Putamen (tissue), 1 donor: Measurements from ENCODE around the gene BBC3.
A peak's percentile ranks its signal among the peaks of the same experiment; 100 is the strongest.
"Not testable (repeated sequence)": the region's sequence is repeated elsewhere in the genome, so short reads cannot be mapped to it uniquely, and the experiment has no call there.

Experiments
- DNase-seq: peaks from one replicate; pipeline ENCODE4 v3.0.0-alpha.2; 2016; ENCODE audit warnings: low spot score

The BBC3 gene

DNA sequence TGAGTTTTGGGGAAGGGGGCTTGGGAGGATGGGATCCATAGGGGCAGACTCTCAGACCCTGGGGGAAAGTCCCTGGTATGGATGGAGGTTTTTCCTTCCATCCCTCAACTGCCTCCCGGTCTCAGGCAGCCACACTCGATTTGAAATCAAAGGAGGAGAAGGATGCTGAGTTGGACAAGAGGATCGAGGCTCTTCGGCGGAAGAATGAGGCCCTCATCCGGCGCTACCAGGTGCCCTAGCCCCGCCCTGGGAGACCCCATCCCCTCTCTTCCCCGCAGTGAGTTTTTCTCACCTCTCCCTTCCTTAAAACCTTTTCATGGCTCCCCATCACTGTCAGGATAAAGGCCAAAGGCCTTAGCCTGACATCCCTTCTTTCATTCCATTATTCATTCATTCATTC is 27.4 kb upstream of the BBC3 start:
- no peak for DNase-seq

GRCh38 chr19:47257411-47258169 is 26.6 kb upstream of the BBC3 start:
- no peak for DNase-seq

DNA sequence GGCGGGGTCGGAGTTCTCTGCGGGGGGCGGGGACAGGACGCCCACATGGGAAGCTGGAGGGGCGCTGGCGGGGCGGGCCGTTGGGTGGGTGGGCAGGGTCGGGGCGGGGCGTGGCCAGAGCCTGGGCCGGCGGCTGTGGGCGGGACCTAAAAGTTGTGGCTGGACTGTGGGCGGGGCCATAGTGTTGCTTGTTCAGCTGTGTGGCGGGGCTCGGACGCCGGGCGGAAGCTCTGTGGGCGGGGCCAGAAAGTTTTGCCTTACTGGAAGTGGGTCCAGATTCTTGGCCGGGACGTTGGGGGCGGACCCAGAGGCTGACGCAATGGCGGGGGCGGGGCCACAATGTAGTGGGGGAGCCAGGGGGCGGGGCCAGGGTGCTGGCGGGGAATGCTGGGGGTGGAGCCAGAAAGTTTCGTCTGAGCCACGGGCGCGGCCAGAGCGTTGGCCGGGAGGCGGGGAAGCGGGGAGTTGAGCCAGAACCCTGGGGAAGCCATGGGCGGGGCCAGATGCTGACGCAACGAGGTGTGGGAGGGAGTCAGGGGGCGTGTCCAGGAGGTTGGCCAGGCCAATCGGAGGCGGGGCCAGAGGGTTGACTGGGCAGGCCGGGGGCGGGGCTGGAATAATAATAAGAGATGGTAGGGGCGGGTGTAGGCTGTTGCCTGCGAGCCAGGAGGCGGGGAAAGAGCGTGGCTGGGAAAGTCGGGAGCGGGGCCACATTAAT is 25.9 kb upstream of the BBC3 start:
- peak; percentile 98 for DNase-seq

DNA sequence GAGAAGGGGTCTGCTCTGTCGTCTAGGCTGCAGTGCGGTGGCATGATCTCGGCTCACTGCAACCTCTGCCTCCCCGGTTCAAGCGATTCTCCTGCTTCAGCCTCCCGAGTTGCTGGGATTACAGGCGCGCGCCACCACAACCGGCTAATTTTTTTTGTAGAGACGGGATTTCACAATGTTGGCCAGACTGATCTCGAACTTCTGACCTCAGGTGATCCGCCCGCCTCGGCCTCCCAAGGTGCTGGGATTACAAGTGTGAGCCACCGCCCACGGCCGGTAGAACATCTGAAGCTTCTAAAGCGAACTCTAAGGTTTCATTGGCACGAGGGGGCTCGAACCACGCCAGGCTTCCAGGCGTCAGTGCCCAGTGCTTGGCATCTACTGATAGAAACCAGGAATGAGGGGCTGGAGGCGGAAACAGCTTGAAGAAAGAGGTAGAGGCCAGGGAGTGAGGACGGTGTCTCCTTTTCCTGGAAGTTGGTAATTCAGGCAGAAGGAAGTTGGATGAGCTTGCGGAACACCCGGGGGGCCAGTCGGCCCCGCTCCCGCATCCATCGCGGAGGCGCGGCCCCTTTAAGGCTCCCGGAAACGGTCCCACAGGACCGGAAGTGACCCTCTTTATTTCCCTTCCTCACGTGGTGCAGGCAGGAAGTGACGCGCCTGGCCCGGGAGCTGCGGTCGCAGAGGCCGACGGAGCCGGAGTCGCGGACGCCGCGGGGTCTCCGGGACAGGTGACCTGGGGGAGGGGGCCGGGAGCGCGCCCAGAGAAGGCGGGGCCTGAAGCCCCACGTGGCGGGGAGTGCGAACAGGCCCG is 25.1 kb upstream of the BBC3 start, which contains the start of gene CCDC9:
CCDC9 (plus strand) TSS at position 647 of the 814 bp plus-strand sequence. CDS start 1,876 bp downstream, outside the sequence.
- DNase-seq: peak; percentile 96

DNA sequence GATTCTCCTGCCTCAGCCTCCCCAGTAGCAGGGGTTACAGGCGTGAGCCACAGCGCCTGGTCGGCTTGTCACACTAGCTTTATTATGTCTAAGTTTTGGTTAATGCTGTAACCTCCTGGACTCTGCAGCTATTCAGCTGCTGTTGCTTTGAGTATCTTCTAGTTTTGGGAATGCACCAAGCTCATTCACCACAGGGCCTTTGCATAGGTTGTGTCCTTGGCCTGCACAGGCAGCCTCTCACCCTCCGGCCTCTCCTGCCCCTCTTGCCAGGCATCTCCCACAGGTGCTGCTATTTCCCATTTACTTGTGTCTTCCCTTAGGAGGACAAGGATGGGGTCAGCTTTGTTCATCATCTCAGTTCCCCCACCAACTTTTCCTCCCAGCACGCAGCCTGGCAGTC is 23.0 kb upstream of the BBC3 start:
- DNase-seq: no peak

GRCh38 chr19:47253467-47253881 is 22.5 kb upstream of the BBC3 start:
- no peak for DNase-seq

- not testable (repeated sequence) for DNase-seq
Measured at GRCh38 chr19:47253016-47253415, 22.0 kb upstream of the BBC3 start.

DNA sequence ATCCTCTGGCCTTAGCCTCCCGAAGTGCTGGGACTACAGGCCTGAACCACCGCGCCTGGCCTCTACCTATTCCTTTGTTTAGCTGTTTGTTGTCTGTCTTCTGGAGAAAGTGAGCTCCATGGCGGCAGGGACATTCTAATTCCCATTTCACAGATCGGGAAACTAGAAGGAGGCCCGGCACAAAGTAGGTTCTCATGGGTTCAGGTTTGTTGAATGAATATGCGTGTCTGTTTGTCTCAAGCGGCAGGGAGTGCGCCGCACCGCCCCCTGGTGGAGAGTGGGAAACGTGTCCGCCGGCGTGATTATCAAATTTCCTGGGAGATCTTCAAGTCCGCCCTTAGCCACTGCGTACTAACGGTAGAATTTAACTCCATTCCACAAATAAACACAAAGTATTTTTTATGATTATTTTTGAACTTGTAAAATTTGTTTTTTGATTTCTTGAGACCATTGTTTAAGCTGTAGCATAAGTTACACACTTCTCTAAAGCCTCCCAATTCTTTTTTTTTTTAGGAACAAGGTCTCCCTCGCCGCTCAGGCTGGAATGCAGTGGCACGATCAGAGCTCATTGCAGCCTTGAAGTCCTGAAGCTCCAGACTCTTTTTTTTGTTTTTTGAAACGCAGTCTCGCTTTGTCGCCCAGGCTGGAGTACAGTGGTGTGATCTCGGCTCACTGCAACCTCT is 16.4 kb upstream of the BBC3 start:
- DNase-seq: no peak

GRCh38 chr19:47243776-47244547 is 13.0 kb upstream of the BBC3 start:
- no peak for DNase-seq

DNA sequence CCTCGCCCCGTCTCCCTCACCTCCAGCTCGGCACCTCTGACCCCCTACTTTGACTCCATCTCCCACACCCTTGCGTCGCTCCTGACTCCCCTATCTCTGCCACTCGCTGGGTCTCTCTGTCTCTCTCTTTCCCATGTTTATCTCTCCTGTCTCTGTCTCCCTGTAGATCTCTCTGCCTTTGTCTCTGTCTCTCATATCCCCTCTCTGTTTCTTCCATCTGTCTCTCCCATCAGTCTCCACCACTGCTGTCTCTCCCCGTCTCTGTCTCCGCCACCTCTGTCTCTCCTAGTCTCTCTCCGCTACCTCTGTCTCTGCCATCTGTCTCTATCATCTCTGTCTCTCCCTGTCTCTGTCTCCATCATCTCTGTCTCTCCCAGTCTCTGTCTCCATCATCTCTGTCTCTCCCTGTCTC is 12.4 kb upstream of the BBC3 start:
- DNase-seq: no peak

- DNase-seq: no peak
Measured at GRCh38 chr19:47241919-47242577, 11.0 kb upstream of the BBC3 start.

GRCh38 chr19:47240996-47241918 is 10.3 kb upstream of the BBC3 start:
- DNase-seq: no peak

- DNase-seq: no peak
Measured at GRCh38 chr19:47240556-47240955, 9.6 kb upstream of the BBC3 start.

DNA sequence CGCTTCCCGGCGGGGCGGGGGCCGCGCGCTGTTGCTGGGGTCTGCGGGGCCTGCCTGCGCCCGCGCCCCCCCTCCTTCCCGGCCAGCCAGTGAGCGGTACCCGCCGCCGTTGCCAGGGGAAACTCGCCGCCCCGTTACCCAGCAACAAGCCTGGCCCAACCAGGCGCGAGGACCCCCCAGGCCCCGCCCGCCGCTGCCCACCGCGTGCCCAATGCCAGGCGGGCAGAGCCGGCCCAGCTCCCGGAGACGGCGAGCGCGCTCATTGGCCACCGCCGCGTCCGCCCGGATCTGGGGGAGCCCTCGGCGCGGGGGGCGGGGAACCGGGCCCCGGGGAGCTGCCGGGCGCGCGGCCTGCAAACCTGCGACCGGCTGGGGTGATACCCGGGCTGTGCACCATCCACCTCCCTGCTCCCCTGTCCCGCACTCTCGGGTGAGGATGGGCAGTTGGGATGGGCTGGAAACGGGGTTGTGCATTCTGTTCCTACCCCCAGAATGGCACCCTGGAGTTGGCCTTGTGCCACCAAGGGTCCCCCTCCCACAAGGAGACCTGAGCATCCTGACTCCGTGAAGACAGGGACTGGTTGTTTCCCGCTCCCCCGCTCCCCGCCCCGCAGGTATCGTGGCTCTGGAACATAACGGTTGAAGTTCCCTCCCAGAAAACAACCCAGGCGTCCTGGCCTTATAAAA is 8.8 kb upstream of the BBC3 start:
- no peak for DNase-seq

DNA sequence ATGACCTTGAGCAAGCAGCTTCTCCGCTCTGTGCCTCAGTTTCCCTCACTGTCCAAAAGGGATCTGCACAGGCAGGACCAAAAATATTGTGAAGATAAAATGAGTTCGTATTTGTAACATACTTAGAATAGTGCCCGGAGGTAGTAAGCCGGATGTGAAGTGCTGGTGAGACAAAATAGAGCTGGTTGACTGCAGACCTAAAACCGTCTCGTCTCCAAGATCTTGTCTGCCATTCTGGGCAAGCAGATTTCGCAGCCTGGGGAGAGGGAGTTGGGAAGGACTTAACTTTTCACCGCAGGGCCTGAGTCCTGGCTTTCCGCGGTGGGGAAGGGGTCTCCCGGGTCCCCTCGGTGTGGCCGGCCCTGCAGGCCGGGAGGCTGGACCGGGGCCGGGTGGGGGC is 8.2 kb upstream of the BBC3 start:
- no peak for DNase-seq

DNA sequence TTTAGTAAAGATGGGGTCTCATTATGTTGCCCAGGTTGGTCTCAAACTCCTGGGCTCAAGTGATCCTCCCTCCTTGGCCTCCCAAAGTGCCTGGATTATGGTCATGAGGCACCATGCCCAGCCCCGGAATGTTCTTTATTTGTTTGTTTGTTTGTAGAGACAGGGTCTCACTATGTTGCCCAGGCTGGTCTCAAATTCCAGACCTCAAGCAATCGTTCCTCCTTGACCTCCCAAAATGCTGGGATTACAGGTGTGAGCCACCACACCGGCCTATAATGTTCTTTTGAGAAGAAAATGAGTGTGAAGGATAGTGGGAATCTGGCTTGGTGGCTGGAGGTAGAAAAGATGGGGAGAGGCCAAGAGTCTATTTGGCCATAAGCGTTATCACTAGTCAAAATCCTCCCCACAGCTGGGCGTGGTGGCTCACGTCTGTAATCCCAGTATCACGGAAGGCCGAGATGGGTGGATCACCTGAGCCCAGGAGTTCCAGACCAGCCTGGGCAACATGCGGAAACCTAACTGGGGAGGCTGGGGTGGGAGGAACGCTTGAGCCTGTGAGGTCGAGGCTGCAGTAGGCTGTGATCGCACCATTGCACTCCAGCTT is 5.2 kb upstream of the BBC3 start:
- no peak for DNase-seq

DNA sequence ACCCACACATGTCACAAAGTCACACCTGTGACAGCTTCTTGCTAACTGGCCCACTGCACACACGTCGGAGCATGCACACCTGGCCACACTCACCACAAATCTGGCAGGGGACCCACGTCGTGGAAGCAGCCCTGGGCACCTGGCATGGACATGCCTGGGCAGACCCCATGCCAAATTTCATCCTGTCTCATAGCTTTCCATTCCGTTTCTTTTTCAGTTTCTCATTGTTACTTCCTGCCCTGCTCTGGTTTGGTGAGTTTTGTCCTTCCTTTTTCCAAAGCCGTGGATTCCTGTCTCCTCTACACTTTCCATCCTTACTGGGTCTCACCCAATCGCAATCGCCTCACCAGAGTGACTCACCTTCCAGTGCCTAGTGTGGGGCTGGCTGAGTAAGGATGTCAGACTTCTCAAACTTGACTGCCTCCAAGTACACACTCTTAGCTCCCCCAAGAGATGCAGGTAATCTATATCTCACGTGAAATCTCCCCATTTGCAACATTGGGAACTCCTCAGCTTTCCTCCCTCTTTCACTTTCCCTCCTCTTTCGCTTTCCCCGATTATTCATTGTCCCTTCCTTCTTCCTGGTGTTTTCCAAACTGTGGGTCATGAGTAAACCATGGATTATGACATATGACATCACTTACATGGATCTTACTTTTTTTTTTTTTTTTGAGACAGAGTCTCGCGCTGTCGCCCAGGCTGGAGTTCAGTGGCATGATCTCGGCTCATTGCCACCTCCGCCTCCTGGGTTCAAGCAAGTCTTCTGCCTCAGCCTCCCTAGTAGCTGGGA is 1.6 kb upstream of the BBC3 start:
- no peak for DNase-seq
